ENCODE results near the gene ANKRD60.

ANKRD60 gene

DNA sequence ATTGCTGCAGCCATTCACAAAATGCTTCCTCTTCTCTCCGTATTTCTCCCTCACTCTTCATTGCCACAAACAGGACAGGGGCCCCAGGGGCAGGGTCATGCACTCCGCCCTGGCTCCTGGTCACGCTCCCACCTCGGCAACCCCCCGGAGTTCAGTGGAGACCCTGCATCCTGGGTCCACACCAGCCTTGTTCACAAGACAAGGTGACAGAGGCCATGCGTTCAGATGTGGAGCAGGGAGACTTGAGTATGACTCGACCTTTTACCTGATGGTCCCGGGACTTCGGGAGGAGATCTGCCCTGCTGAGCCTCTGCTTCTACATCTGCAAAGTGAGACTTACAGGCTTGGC is 49.4 kb downstream of the ANKRD60 start:
- ChIA-PET POLR2A (no interaction called here), CTCF (interaction anchor here (1.1 to 5.9 kb wide), 6 partner anchors 15 to 582 kb away, joined by 3 to 63 read pairs (median 6); no protein-coding TSS in a partner anchor)
- no peak for DNase-seq (ENCODE audit: low read depth, low spot score)
- TF ChIP-seq, protein P1, sequence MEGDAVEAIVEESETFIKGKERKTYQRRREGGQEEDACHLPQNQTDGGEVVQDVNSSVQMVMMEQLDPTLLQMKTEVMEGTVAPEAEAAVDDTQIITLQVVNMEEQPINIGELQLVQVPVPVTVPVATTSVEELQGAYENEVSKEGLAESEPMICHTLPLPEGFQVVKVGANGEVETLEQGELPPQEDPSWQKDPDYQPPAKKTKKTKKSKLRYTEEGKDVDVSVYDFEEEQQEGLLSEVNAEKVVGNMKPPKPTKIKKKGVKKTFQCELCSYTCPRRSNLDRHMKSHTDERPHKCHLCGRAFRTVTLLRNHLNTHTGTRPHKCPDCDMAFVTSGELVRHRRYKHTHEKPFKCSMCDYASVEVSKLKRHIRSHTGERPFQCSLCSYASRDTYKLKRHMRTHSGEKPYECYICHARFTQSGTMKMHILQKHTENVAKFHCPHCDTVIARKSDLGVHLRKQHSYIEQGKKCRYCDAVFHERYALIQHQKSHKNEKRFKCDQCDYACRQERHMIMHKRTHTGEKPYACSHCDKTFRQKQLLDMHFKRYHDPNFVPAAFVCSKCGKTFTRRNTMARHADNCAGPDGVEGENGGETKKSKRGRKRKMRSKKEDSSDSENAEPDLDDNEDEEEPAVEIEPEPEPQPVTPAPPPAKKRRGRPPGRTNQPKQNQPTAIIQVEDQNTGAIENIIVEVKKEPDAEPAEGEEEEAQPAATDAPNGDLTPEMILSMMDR (IDR thresholded peaks at IDR 0.05; ENCODE audit: insufficient read depth, low read length, missing control alignments), result no peak
- H3K4me3 ChIP-seq (ENCODE audit: low read depth, low read length), result no peak overlapping the region; the same call in 1 of the 2 replicates

- no peak for DNase-seq (ENCODE audit: low read depth, low spot score)
- POLR2A ChIA-PET, result no interaction called here
- H3K4me3 ChIP-seq (ENCODE audit: low read depth, low read length), result no peak overlapping the region
- TF ChIP-seq, protein P1 (IDR thresholded peaks at IDR 0.05; ENCODE audit: insufficient read depth, low read length, missing control alignments), result no peak
- CTCF ChIA-PET, result interaction anchor here (0.9 to 5.9 kb wide), 9 partner anchors 8 to 581 kb away, joined by 3 to 63 read pairs (median 3); no protein-coding TSS in a partner anchor
Observed at GRCh38 chr20:58177799-58178198, 50.7 kb downstream of the ANKRD60 start.

DNA sequence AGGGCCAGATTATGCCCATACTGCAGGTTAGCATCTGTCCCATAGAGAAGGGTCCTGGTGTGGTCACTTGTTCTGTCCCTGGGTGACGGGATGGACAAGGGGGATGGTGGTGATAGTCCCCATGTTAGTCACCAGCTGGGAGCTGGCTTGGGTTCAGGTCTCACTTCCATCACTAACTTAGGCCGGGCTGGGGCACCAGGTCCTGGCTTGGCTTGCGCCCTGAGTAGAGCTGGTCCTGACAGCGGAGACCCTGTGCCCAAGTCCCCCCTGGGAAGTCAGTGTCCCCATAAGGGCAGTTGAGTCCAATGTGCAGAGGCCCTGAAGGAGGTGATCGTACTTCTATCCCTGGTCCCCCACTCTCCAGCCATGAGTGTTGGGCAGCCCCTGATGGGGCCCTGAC is 52.6 kb downstream of the ANKRD60 start:
- DNase-seq (ENCODE audit: low read depth, low spot score), result no peak
- POLR2A ChIA-PET, result no interaction called here
- CTCF ChIA-PET, result interaction anchor here (0.7 to 1.8 kb wide), 6 partner anchors 10 to 581 kb away, joined by 3 to 4 read pairs (median 3); no protein-coding TSS in a partner anchor
- TF ChIP-seq, protein P1 (IDR thresholded peaks at IDR 0.05; ENCODE audit: insufficient read depth, low read length, missing control alignments), result no peak
- H3K4me3 ChIP-seq (ENCODE audit: low read depth, low read length), result no peak overlapping the region

GRCh38 chr20:58175425-58175824 is 53.0 kb downstream of the ANKRD60 start:
- DNase-seq (ENCODE audit: low read depth, low spot score), result no peak
- CTCF ChIA-PET, result interaction anchor here (0.9 to 1.4 kb wide), 4 partner anchors 30 to 581 kb away, joined by 3 to 4 read pairs (median 3); no protein-coding TSS in a partner anchor
- H3K4me3 ChIP-seq (ENCODE audit: low read depth, low read length), result no peak overlapping the region
- POLR2A ChIA-PET, result no interaction called here
- TF ChIP-seq, protein P1 (IDR thresholded peaks at IDR 0.05; ENCODE audit: insufficient read depth, low read length, missing control alignments), result no peak

DNA sequence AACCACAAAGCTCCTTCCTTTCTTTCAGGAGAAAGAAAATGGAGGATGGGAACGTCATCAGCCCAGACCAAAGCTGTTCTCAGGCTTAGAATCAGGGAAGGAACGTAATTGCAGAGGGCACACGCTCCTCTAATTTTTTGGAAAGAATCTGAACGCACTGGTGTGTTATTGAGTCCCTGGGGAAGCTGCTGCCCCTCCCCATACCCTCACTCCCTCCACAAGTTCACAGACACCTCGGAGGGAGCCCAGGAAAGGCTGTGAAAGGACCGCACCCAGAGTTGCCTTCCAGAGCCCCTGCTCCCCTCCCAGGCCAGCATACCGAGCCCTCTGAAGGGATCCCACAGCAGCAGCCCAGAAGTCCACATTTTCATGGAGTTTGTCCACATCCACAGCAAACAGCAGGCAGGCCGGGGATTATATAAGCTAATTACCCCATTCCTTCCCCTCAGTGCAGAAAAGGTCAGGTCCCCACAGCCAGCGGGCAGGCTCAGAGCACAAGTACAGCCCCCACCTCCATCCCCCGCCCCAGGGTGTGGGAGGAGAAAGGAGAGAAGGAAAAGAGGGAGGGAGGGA is 53.7 kb downstream of the ANKRD60 start:
- TF ChIP-seq, protein P1 (IDR thresholded peaks at IDR 0.05; ENCODE audit: insufficient read depth, low read length, missing control alignments), result no peak
- peak overlapping the region; percentile 8 for H3K4me3 ChIP-seq (ENCODE audit: low read depth, low read length)
- ChIA-PET POLR2A (interaction anchor here (0.5 kb wide), 1 partner anchor 485 kb away, joined by 3 read pairs; no protein-coding TSS in a partner anchor), CTCF (interaction anchor here (1.2 to 1.8 kb wide), 3 partner anchors 29 to 520 kb away, joined by 3 to 7 read pairs (median 3); no protein-coding TSS in a partner anchor)
- DNase-seq (ENCODE audit: low read depth, low spot score), result no peak

GRCh38 chr20:58173930-58174707 is 54.3 kb downstream of the ANKRD60 start:
- peak overlapping the region; percentile 8 for H3K4me3 ChIP-seq (ENCODE audit: low read depth, low read length)
- ChIA-PET POLR2A (no interaction called here), CTCF (interaction anchor here (0.8 to 1.8 kb wide), 4 partner anchors 11 to 519 kb away, joined by 3 to 7 read pairs (median 3); no protein-coding TSS in a partner anchor)
- TF ChIP-seq, protein P1 (IDR thresholded peaks at IDR 0.05; ENCODE audit: insufficient read depth, low read length, missing control alignments), result no peak
- no peak for DNase-seq (ENCODE audit: low read depth, low spot score)
